Activated naive CD4-positive, alpha-beta T cell treated with anti-CD3 and anti-CD28 coated beads, Interleukin-2, amount 50 U/mL, for 24 hours (primary cell): ENCODE data around the gene B4GALT5.
"Not testable (repeated sequence)": the region's sequence is repeated elsewhere in the genome, so short reads cannot be mapped to it uniquely, and the experiment has no call there.

Source experiments
- H3K27ac Mint-ChIP-seq: one replicate; pipeline ENCODE4 v1.8.0; 2021; ENCODE audit warnings: mild to moderate bottlenecking, mixed read lengths
- H3K27me3 Mint-ChIP-seq: one replicate; pipeline ENCODE4 v1.8.0; 2021; ENCODE audit warnings: mixed read lengths
- H3K36me3 Mint-ChIP-seq: one replicate; pipeline ENCODE4 v1.8.0; 2021; ENCODE audit warnings: mixed read lengths
- H3K4me1 Mint-ChIP-seq: one replicate; pipeline ENCODE4 v1.8.0; 2021; ENCODE audit warnings: mixed read lengths
- H3K4me3 Mint-ChIP-seq: one replicate; pipeline ENCODE4 v1.8.0; 2021; ENCODE audit warnings: mild to moderate bottlenecking, mixed read lengths
- H3K9me3 Mint-ChIP-seq: one replicate; pipeline ENCODE4 v1.8.0; 2021; ENCODE audit warnings: mixed read lengths

Gene B4GALT5

GRCh38 chr20:49641683-49642656, 71.7 kb downstream of the B4GALT5 start:
- H3K4me1 Mint-ChIP-seq = no peaks in the 10 kb centered on the region
- peaks cover 19% of the 10 kb centered on the region for H3K36me3 Mint-ChIP-seq
- H3K4me3 Mint-ChIP-seq = no peak overlapping the region
- H3K27me3 Mint-ChIP-seq = no peaks in the 10 kb centered on the region
- H3K27ac Mint-ChIP-seq = no peak overlapping the region
- no peaks in the 10 kb centered on the region for H3K9me3 Mint-ChIP-seq

GRCh38 chr20:49637046-49637637, 76.5 kb downstream of the B4GALT5 start:
- peak overlapping the region; percentile 27 for H3K27ac Mint-ChIP-seq
- no peak overlapping the region for H3K4me3 Mint-ChIP-seq
- H3K4me1 Mint-ChIP-seq = no peaks in the 10 kb centered on the region
- no peaks in the 10 kb centered on the region for H3K27me3 Mint-ChIP-seq
- no peaks in the 10 kb centered on the region for H3K9me3 Mint-ChIP-seq
- peaks cover 12% of the 10 kb centered on the region for H3K36me3 Mint-ChIP-seq

DNA sequence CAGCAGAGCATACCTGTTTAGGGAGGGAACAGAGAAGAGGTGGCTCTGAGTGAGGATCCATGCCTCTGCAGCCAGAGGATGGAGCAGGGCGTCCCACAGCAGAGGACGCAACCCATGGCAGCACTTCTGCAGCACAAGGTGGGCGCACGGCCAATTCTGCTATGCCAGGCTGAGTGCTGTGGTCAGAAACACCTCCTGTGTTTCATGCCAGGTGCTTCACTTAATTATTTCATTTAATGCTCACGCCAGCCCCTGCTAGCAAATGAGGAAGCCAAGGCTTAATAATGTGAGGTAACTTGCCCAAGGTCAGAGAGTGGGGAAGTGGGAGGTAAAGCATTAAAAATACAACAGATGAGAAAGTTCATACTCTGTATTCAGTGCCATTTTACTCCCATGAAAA, 77.2 kb downstream of the B4GALT5 start:
- Mint-ChIP-seq H3K9me3 (no peaks in the 10 kb centered on the region), H3K4me1 (no peaks in the 10 kb centered on the region), H3K27ac (no peak overlapping the region)

DNA sequence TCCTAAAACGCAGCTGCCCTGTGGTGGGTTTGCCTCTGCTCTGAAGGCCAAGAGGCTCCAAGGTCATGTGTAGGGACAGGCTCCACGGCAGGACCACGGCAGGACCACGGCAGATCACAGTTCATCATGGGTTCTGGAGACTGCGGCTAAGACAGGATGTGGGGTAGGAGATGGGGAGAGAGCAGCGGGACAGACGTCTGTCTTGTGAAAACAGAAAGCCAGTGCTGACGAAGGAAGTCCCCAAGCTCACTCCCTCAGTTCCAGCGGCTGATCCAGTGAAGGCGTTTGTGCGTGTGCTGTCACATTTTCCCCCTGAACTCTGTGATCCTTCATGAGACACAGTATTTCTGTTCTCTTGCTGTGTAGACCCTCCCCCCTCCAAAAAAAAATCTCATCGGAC, 77.8 kb downstream of the B4GALT5 start:
- Mint-ChIP-seq H3K4me3 (no peak overlapping the region), H3K27me3 (no peaks in the 10 kb centered on the region), H3K36me3 (peaks cover 12% of the 10 kb centered on the region), H3K9me3 (no peaks in the 10 kb centered on the region), H3K4me1 (no peaks in the 10 kb centered on the region), H3K27ac (no peak overlapping the region)

More for the DNA sequence above, 77.2 kb downstream of the B4GALT5 start:
- Mint-ChIP-seq H3K4me3 (no peak overlapping the region), H3K27me3 (no peaks in the 10 kb centered on the region), H3K36me3 (peaks cover 12% of the 10 kb centered on the region)

GRCh38 chr20:49635166-49635565, 78.5 kb downstream of the B4GALT5 start:
- Mint-ChIP-seq H3K36me3 (peaks cover 12% of the 10 kb centered on the region), H3K9me3 (no peaks in the 10 kb centered on the region), H3K27me3 (no peaks in the 10 kb centered on the region), H3K27ac (no peak overlapping the region), H3K4me1 (no peaks in the 10 kb centered on the region), H3K4me3 (no peak overlapping the region)

- H3K4me1 Mint-ChIP-seq = no peaks in the 10 kb centered on the region
- H3K27ac Mint-ChIP-seq = no peak overlapping the region
- no peak overlapping the region for H3K4me3 Mint-ChIP-seq
- H3K27me3 Mint-ChIP-seq = no peaks in the 10 kb centered on the region
- H3K9me3 Mint-ChIP-seq = no peaks in the 10 kb centered on the region
- peaks cover 9% of the 10 kb centered on the region for H3K36me3 Mint-ChIP-seq
These were observed 79.6 kb downstream of the B4GALT5 start for GRCh38 chr20:49634116-49634515.

DNA sequence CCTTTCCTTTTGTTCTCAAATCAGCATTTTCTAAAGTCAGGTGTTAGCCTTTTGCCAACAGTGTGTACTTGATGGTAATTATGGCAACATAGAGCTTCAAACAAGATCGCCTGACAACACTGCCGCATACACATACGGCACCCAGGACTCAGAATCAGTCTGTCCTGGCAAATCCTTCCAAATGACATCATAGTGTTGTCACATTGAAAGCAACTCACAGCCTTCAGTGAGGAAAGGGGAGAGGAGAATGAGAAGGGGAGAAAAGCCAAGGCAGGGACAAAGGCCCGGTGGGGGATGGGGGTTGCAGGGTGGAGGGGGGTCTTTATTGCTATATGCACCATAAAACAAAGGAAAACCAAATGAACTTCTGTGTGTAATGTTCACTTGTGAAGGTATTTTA, 80.0 kb downstream of the B4GALT5 start:
- peak overlapping the region; percentile 73 for H3K27ac Mint-ChIP-seq
- no peaks in the 10 kb centered on the region for H3K4me1 Mint-ChIP-seq
- H3K4me3 Mint-ChIP-seq = no peak overlapping the region
- H3K27me3 Mint-ChIP-seq = no peaks in the 10 kb centered on the region
- H3K9me3 Mint-ChIP-seq = no peaks in the 10 kb centered on the region
- peaks cover 9% of the 10 kb centered on the region for H3K36me3 Mint-ChIP-seq

DNA sequence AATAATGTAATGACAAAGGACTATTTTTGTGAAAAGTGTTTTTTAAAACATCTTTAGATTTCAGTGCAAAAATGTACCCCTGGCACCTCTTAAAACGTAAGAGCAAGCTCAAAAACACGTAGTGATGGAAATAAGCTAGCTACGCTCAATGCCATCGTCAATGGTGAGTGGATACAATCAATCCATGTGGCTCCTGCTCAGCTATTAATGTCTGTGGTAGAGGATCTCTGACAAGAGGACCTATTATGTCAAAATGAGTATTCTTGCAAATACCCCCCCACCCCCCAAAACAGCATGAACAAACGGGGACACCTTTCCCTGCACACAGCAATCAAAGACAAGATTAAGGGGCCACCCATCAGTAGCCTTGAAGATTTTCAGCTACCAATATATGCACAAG, 80.7 kb downstream of the B4GALT5 start:
- Mint-ChIP-seq H3K27ac (no peak overlapping the region), H3K4me3 (no peak overlapping the region), H3K27me3 (no peaks in the 10 kb centered on the region), H3K9me3 (no peaks in the 10 kb centered on the region), H3K36me3 (peaks cover 9% of the 10 kb centered on the region), H3K4me1 (no peaks in the 10 kb centered on the region)

- no peaks in the 10 kb centered on the region for H3K9me3 Mint-ChIP-seq
- no peaks in the 10 kb centered on the region for H3K4me1 Mint-ChIP-seq
- H3K27me3 Mint-ChIP-seq = no peaks in the 10 kb centered on the region
- H3K4me3 Mint-ChIP-seq = no peak overlapping the region
- no peak overlapping the region for H3K27ac Mint-ChIP-seq
- peaks cover 9% of the 10 kb centered on the region for H3K36me3 Mint-ChIP-seq
These were observed 81.7 kb downstream of the B4GALT5 start for GRCh38 chr20:49631856-49632418.

DNA sequence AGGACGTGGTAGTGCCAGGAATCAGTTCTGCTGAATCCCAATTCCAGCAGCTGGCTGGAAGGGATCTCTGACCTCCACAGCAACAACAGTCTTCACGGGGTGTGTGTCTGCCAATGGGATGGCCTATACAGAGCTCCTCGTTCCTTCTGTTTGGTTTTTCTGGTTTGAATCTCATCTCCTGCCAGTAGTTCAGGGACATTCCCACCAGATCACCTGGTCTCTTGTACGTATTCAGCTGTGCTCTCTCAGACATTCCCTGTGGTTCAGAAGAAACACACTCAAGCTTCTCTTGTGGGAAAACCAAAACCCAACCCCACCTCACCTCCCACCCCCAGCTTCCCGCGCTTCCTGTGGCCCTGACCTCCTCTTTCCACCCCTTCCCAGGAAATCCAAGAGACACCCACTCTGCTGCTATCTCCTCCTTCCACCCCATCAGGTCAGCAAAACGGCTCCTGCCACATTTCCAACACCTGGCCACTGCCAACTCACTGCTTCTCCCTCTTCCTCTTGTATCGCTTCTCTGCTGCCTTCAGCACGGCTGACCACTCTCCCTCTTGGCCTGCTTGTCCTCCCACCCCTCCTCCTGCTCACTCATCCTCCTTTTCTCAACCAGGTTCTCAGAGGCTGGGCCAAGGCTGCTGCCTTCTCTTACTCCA, 82.5 kb downstream of the B4GALT5 start:
- Mint-ChIP-seq H3K27me3 (no peaks in the 10 kb centered on the region), H3K27ac (peak overlapping the region; percentile 51), H3K36me3 (peaks cover 6% of the 10 kb centered on the region), H3K4me3 (no peak overlapping the region), H3K9me3 (no peaks in the 10 kb centered on the region), H3K4me1 (no peaks in the 10 kb centered on the region)

DNA sequence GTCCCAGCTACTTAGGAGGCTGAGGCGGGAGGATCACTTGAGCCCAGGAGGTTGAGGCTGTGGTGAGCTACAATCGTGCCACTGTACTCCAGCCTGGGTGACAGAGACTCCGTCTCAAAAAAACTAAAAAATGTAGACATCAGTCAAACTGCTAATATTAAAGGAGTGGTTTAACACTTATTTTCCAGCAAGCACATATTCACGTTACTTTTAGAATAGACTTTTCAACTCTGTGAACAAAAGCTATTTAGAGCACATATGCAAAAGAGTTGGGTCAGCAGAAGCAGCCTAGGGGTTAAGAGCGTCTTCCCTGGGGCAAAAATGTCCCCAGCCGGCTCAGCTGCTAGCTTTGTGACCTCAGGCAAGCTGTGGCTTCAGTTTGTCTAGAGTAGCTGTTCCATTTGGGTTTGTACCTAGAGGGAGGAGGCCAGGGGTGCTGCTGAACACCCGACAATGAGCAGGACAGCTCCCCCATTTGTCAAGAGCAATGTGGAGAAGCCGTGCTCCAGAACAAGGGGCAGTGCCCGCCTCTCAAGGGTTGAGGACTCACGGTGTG, 83.2 kb downstream of the B4GALT5 start:
- no peak overlapping the region for H3K27ac Mint-ChIP-seq
- H3K36me3 Mint-ChIP-seq = no peaks in the 10 kb centered on the region
- H3K4me3 Mint-ChIP-seq = no peak overlapping the region
- H3K27me3 Mint-ChIP-seq = no peaks in the 10 kb centered on the region
- H3K9me3 Mint-ChIP-seq = no peaks in the 10 kb centered on the region
- H3K4me1 Mint-ChIP-seq = no peaks in the 10 kb centered on the region

DNA sequence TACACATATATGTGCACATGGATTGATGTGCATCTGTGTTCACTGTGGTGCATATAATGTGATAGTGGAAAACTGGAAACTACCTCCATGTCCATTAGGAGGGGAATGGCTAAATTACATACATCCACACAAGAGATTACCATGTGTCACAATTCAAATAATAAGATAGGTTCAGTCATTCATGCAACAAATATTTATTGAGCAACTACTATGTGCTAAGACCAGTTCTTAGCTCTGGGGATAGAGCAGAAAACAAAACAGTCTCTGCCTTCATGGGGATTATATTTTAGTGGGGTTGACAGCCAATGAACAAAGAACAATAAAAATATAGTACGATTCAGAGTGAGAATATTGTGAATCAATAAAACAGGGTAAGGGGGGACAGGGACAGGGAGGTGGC, 84.1 kb downstream of the B4GALT5 start:
- Mint-ChIP-seq H3K4me3 (no peak overlapping the region), H3K36me3 (no peaks in the 10 kb centered on the region), H3K27ac (no peak overlapping the region), H3K9me3 (no peaks in the 10 kb centered on the region), H3K4me1 (no peaks in the 10 kb centered on the region), H3K27me3 (no peaks in the 10 kb centered on the region)

- H3K9me3 Mint-ChIP-seq, H3K4me3 Mint-ChIP-seq, H3K4me1 Mint-ChIP-seq, H3K27ac Mint-ChIP-seq, H3K27me3 Mint-ChIP-seq, H3K36me3 Mint-ChIP-seq: not testable (repeated sequence)
These were observed 85.4 kb downstream of the B4GALT5 start for GRCh38 chr20:49628280-49628679.

GRCh38 chr20:49627329-49627761, 86.3 kb downstream of the B4GALT5 start:
- Mint-ChIP-seq H3K36me3 (no peaks in the 10 kb centered on the region), H3K4me1 (no peaks in the 10 kb centered on the region), H3K9me3 (no peaks in the 10 kb centered on the region), H3K27ac (peak overlapping the region; percentile 18), H3K27me3 (no peaks in the 10 kb centered on the region), H3K4me3 (no peak overlapping the region)

- not testable (repeated sequence) for H3K4me3 Mint-ChIP-seq, H3K9me3 Mint-ChIP-seq, H3K36me3 Mint-ChIP-seq, H3K4me1 Mint-ChIP-seq, H3K27ac Mint-ChIP-seq, H3K27me3 Mint-ChIP-seq
These were observed 88.7 kb downstream of the B4GALT5 start for GRCh38 chr20:49624988-49625387.
